Measurements from ENCODE around the gene SLC25A51. TPM values are rescaled to one million over a fixed set of nuclear protein-coding genes. Genes with fewer than 3 reads are reported as not detected.

The SLC25A51 gene
- total RNA-seq, 1 experiment from 2014 or later = 23.4 TPM

- Histone ChIP-seq H3K36me3 (ENCODE audit: control insufficient read depth, insufficient read depth, low read length) (no peaks in the 10 kb centered on the region; the same call in 1 of the 2 replicates), H3K4me3 (ENCODE audit: low read depth in 2 of 2, low read length in 2 of 2) (no peak overlapping the region), H3K9me3 (ENCODE audit: control insufficient read depth, insufficient read depth, low read depth, low read length) (no peaks in the 10 kb centered on the region), H3K27me3 (ENCODE audit: control insufficient read depth, insufficient read depth, low read length) (no peaks in the 10 kb centered on the region), H3K4me1 (ENCODE audit: control insufficient read depth, insufficient read depth, low read length) (peaks cover 41% of the 10 kb centered on the region), H3K27ac (ENCODE audit: low read length) (peak overlapping the region; percentile 23; the same call in 1 of the 2 replicates)
- TF ChIP-seq TCF7L2 (IDR thresholded peaks at IDR 0.05; ENCODE audit: low read depth, low read length) (no peak), POLR2AphosphoS5 (IDR thresholded peaks at IDR 0.05; ENCODE audit: low read depth, low read length) (no peak), SIN3A (IDR thresholded peaks at IDR 0.05; ENCODE audit: borderline replicate concordance, insufficient read depth, low read depth, low read length) (no peak)
- TF ChIP-seq, protein P1, sequence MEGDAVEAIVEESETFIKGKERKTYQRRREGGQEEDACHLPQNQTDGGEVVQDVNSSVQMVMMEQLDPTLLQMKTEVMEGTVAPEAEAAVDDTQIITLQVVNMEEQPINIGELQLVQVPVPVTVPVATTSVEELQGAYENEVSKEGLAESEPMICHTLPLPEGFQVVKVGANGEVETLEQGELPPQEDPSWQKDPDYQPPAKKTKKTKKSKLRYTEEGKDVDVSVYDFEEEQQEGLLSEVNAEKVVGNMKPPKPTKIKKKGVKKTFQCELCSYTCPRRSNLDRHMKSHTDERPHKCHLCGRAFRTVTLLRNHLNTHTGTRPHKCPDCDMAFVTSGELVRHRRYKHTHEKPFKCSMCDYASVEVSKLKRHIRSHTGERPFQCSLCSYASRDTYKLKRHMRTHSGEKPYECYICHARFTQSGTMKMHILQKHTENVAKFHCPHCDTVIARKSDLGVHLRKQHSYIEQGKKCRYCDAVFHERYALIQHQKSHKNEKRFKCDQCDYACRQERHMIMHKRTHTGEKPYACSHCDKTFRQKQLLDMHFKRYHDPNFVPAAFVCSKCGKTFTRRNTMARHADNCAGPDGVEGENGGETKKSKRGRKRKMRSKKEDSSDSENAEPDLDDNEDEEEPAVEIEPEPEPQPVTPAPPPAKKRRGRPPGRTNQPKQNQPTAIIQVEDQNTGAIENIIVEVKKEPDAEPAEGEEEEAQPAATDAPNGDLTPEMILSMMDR (IDR thresholded peaks at IDR 0.05) = no peak
- TF ChIP-seq, protein P2, sequence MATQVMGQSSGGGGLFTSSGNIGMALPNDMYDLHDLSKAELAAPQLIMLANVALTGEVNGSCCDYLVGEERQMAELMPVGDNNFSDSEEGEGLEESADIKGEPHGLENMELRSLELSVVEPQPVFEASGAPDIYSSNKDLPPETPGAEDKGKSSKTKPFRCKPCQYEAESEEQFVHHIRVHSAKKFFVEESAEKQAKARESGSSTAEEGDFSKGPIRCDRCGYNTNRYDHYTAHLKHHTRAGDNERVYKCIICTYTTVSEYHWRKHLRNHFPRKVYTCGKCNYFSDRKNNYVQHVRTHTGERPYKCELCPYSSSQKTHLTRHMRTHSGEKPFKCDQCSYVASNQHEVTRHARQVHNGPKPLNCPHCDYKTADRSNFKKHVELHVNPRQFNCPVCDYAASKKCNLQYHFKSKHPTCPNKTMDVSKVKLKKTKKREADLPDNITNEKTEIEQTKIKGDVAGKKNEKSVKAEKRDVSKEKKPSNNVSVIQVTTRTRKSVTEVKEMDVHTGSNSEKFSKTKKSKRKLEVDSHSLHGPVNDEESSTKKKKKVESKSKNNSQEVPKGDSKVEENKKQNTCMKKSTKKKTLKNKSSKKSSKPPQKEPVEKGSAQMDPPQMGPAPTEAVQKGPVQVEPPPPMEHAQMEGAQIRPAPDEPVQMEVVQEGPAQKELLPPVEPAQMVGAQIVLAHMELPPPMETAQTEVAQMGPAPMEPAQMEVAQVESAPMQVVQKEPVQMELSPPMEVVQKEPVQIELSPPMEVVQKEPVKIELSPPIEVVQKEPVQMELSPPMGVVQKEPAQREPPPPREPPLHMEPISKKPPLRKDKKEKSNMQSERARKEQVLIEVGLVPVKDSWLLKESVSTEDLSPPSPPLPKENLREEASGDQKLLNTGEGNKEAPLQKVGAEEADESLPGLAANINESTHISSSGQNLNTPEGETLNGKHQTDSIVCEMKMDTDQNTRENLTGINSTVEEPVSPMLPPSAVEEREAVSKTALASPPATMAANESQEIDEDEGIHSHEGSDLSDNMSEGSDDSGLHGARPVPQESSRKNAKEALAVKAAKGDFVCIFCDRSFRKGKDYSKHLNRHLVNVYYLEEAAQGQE (IDR thresholded peaks at IDR 0.05; ENCODE audit: insufficient read depth in 1 of 2, low read depth in 2 of 2, low read length in 1 of 2) = no peak
- BruUV-seq (replicated peaks) = no TSS peak
- no peak for ATAC-seq
- intact Hi-C loops (cut with micrococcal nuclease; ENCODE audit: unreplicated experiment) = no loop called here
- POLR2A ChIA-PET = no interaction called here
- no peak for DNase-seq (ENCODE audit: low read depth, low spot score)
- CTCF ChIA-PET = no interaction called here
- in situ Hi-C loops (cut with HindIII; ENCODE audit: low pct_unique_long_range_greater_than_20kb, low sequenced_read_pairs) = no loop called here
Observed at GRCh38 chr9:37927132-37927531, 23.2 kb upstream of the SLC25A51 start.

- DNase-seq (ENCODE audit: low read depth, low spot score) = no peak
- H3K4me3 ChIP-seq (ENCODE audit: low read depth in 2 of 2, low read length in 2 of 2) = no peak overlapping the region
- ChIA-PET CTCF (no interaction called here), POLR2A (no interaction called here)
- peak overlapping the region; percentile 23; the same call in 1 of the 2 replicates for H3K27ac ChIP-seq (ENCODE audit: low read length)
- no peaks in the 10 kb centered on the region for H3K27me3 ChIP-seq (ENCODE audit: control insufficient read depth, insufficient read depth, low read length)
- TF ChIP-seq POLR2AphosphoS5 (IDR thresholded peaks at IDR 0.05; ENCODE audit: low read depth, low read length) (no peak), TCF7L2 (IDR thresholded peaks at IDR 0.05; ENCODE audit: low read depth, low read length) (no peak), SIN3A (IDR thresholded peaks at IDR 0.05; ENCODE audit: borderline replicate concordance, insufficient read depth, low read depth, low read length) (no peak)
- TF ChIP-seq, protein P2 (IDR thresholded peaks at IDR 0.05; ENCODE audit: insufficient read depth in 1 of 2, low read depth in 2 of 2, low read length in 1 of 2) = no peak
- TF ChIP-seq, protein P1 (IDR thresholded peaks at IDR 0.05) = no peak
- in situ Hi-C loops (cut with HindIII; ENCODE audit: low pct_unique_long_range_greater_than_20kb, low sequenced_read_pairs) = no loop called here
- no peaks in the 10 kb centered on the region; the same call in 1 of the 2 replicates for H3K36me3 ChIP-seq (ENCODE audit: control insufficient read depth, insufficient read depth, low read length)
- no TSS peak for BruUV-seq (replicated peaks)
- no peak for ATAC-seq
- H3K9me3 ChIP-seq (ENCODE audit: control insufficient read depth, insufficient read depth, low read depth, low read length) = no peaks in the 10 kb centered on the region
- H3K4me1 ChIP-seq (ENCODE audit: control insufficient read depth, insufficient read depth, low read length) = peaks cover 41% of the 10 kb centered on the region
- intact Hi-C loops (cut with micrococcal nuclease; ENCODE audit: unreplicated experiment) = no loop called here
Observed at GRCh38 chr9:37926737-37927118, 22.8 kb upstream of the SLC25A51 start.
